Measurements from ENCODE around the gene RPE65. TPM values are rescaled to one million over a fixed set of nuclear protein-coding genes. Genes with fewer than 3 reads are reported as not detected.

RPE65 gene
- total and polyA plus RNA-seq, 2 experiments from 2014 or later, result not detected

GRCh38 chr1:68379085-68379478 is 70.7 kb downstream of the RPE65 start:
- DNase-seq (ENCODE audit: low spot score) (no peak), ATAC-seq (no peak)
- Mint-ChIP-seq H3K4me3 (no peak overlapping the region), H3K4me1 (0 out of 3 replicates have a peak, but pooled peaks cover 3% of the 10 kb centered on the region), H3K27ac (no peak overlapping the region), H3K9me3 (0 out of 3 replicates have a peak, but pooled peaks cover 4% of the 10 kb centered on the region), H3K27me3 (ENCODE audit: insufficient read depth, low read depth, poor library complexity) (peaks cover 3% of the 10 kb centered on the region), H3K36me3 (ENCODE audit: low read depth) (no peaks in the 10 kb centered on the region)
- no peak for TF ChIP-seq EZH2phosphoT487 (IDR thresholded peaks at IDR 0.05; ENCODE audit: unreplicated experiment)
- TF ChIP-seq, protein P1, sequence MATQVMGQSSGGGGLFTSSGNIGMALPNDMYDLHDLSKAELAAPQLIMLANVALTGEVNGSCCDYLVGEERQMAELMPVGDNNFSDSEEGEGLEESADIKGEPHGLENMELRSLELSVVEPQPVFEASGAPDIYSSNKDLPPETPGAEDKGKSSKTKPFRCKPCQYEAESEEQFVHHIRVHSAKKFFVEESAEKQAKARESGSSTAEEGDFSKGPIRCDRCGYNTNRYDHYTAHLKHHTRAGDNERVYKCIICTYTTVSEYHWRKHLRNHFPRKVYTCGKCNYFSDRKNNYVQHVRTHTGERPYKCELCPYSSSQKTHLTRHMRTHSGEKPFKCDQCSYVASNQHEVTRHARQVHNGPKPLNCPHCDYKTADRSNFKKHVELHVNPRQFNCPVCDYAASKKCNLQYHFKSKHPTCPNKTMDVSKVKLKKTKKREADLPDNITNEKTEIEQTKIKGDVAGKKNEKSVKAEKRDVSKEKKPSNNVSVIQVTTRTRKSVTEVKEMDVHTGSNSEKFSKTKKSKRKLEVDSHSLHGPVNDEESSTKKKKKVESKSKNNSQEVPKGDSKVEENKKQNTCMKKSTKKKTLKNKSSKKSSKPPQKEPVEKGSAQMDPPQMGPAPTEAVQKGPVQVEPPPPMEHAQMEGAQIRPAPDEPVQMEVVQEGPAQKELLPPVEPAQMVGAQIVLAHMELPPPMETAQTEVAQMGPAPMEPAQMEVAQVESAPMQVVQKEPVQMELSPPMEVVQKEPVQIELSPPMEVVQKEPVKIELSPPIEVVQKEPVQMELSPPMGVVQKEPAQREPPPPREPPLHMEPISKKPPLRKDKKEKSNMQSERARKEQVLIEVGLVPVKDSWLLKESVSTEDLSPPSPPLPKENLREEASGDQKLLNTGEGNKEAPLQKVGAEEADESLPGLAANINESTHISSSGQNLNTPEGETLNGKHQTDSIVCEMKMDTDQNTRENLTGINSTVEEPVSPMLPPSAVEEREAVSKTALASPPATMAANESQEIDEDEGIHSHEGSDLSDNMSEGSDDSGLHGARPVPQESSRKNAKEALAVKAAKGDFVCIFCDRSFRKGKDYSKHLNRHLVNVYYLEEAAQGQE (IDR thresholded peaks at IDR 0.05; ENCODE audit: unreplicated experiment), result no peak
- TF ChIP-seq EZH2 (IDR thresholded peaks at IDR 0.05; ENCODE audit: low read depth, unreplicated experiment), result no peak
- no peak overlapping the region for H2AFZ ChIP-seq
- no peaks in the 10 kb centered on the region for H3K4me1 ChIP-seq (ENCODE audit: insufficient read depth)
- H3K27me3 ChIP-seq (ENCODE audit: insufficient read depth), result no peaks in the 10 kb centered on the region
- no peaks in the 10 kb centered on the region for H3K9me2 ChIP-seq (ENCODE audit: insufficient read depth)
- no peak overlapping the region for H3K4me2 ChIP-seq
- H3K4me3 ChIP-seq, result no peak overlapping the region
- no peaks in the 10 kb centered on the region for H3K36me3 ChIP-seq (ENCODE audit: insufficient read depth)
- no peak overlapping the region for H3K27ac ChIP-seq (ENCODE audit: low read depth)
- H3F3A ChIP-seq (replicated peaks; ENCODE audit: low read depth), result no peaks in the 10 kb centered on the region
- no peaks in the 10 kb centered on the region for H3K79me2 ChIP-seq (replicated peaks; ENCODE audit: insufficient read depth)
- no peaks in the 10 kb centered on the region for H4K20me1 ChIP-seq (replicated peaks; ENCODE audit: insufficient read depth)

Small RNAs within 50 kb of the gene (small RNA-seq; reads per million reads assigned to genes)
- gene AL139413.1 (ENCODE audit: low replicate concordance), result not detected

Other genes with a start within 250 kb of the RPE65 start
- 1.2 and 2.7 TPM in 2 replicates for gene WLS, start 217.4 kb downstream of the RPE65 start, total RNA-seq (2014; rRNA removed; shearing (Covaris generic))
- gene WLS, start 217.4 kb downstream of the RPE65 start, polyA plus RNA-seq (2016; fragmentation: Nextera tagmentation; extraction: Ambion mirVana), result 0.73 and 0.87 TPM in 2 replicates
- 42.9 and 47.0 TPM in 2 replicates for gene DEPDC1, start 47.1 kb upstream of the RPE65 start, total RNA-seq (2014; rRNA removed; shearing (Covaris generic))
- gene DEPDC1, start 47.1 kb upstream of the RPE65 start, polyA plus RNA-seq (2016; fragmentation: Nextera tagmentation; extraction: Ambion mirVana), result 16.5 and 30.0 TPM in 2 replicates

Data from GM23338 (cell line).